Measurements from ENCODE around the gene SCN9A.

Gene SCN9A

GRCh38 chr2:166233244-166233643 lies 142.5 kb downstream of the SCN9A start:
- CTCF ChIA-PET: no interaction called here

More at GRCh38 chr2:166233244-166233643, 142.5 kb downstream of the SCN9A start:
- Histone ChIP-seq H3K4me3 (ENCODE audit: low read depth, low read length) (no peak overlapping the region), H3K4me1 (ENCODE audit: control insufficient read depth, insufficient read depth, low read length) (no peaks in the 10 kb centered on the region; the same call in 1 of the 2 replicates), H3K9me3 (ENCODE audit: control insufficient read depth, insufficient read depth, low read depth, low read length) (no peaks in the 10 kb centered on the region), H3K27ac (ENCODE audit: extremely low read depth, low read depth, low read length) (no peak overlapping the region), H3K36me3 (ENCODE audit: control insufficient read depth in 2 of 2, insufficient read depth in 1 of 2, low read length in 2 of 2) (no peaks in the 10 kb centered on the region)
- TF ChIP-seq ZNF398 (tag by site-specific recombination; IDR thresholded peaks at IDR 0.05) (no peak), RBAK (tag by site-specific recombination; IDR thresholded peaks at IDR 0.05) (no peak), ZNF121 (tag by site-specific recombination; IDR thresholded peaks at IDR 0.05) (no peak), MZF1 (tag by site-specific recombination; IDR thresholded peaks at IDR 0.05; ENCODE audit: borderline replicate concordance) (no peak), HOXC10 (CRISPR knock-in tag; IDR thresholded peaks at IDR 0.05) (no peak), BCL6B (tag by site-specific recombination; IDR thresholded peaks at IDR 0.05) (no peak), ZNF404 (tag by site-specific recombination; IDR thresholded peaks at IDR 0.05) (no peak), HIC1 (tag by site-specific recombination; IDR thresholded peaks at IDR 0.05) (no peak), ZNF19 (tag by site-specific recombination; IDR thresholded peaks at IDR 0.05; ENCODE audit: low read depth) (no peak), ZBTB49 (tag by site-specific recombination; IDR thresholded peaks at IDR 0.05; ENCODE audit: low read depth) (no peak), GLI2 (tag by site-specific recombination; IDR thresholded peaks at IDR 0.05; ENCODE audit: borderline replicate concordance, low read depth) (no peak), ZNF10 (tag by site-specific recombination; IDR thresholded peaks at IDR 0.05) (no peak), ZNF501 (tag by site-specific recombination; IDR thresholded peaks at IDR 0.05) (no peak), SCRT2 (tag by site-specific recombination; IDR thresholded peaks at IDR 0.05) (no peak), ZNF596 (tag by site-specific recombination; IDR thresholded peaks at IDR 0.05) (no peak), ZNF335 (tag by site-specific recombination; conservative IDR thresholded peaks at IDR 0.05) (no peak), ZNF416 (tag by site-specific recombination; IDR thresholded peaks at IDR 0.05) (no peak), ZFP37 (tag by site-specific recombination; IDR thresholded peaks at IDR 0.05) (no peak), ZNF280C (tag by site-specific recombination; IDR thresholded peaks at IDR 0.05) (no peak), TRIM28 (IDR thresholded peaks at IDR 0.05; ENCODE audit: borderline replicate concordance, low read length) (no peak)
- POLR2A ChIA-PET: no interaction called here
